ENCODE results near the gene CALHM2. TPM values are rescaled to one million over a fixed set of nuclear protein-coding genes. Genes with fewer than 3 reads are reported as not detected.

The CALHM2 gene
- total and polyA plus RNA-seq, 12 donors, result 3.8 to 56.8 (median 34.9) TPM

DNA sequence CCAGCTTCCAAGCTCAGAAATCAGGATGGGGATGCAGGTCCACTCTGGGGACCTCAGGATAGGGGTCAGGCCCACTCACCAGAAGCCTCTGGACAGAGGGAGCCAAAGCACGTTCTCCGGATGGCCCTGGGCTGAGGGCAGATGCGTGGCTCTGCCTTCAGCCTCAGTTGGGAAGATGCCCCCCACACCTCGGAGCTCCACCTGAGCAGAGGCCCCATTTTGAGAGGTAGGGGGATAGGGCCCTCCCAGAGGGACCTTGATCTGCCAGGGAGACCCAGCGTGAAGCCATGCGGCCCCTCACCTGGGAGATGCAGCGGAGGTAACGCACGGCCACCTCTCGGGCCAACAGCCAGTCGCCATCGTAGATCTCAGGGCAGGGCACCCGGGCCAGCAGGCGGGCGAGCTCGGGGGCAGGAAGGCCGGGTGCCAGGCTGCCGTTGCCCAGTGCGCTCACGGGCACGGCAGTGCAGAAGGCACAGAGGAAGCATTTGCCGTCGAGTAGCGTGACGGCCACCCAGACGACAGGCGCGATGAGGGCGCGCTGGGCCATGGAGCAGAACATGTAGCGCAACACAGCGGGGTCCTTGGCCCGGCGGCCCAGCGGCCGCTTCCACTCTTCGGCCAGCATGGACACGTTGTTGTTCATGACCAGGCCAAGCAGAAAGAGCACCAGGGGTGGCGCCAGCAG, 5.9 kb upstream of the CALHM2 start:
- Histone ChIP-seq H3K27me3 (no peaks in the 10 kb centered on the region), H3K4me1 (replicated peaks in 1 of 2) (no peaks in the 10 kb centered on the region), H3K4me3 (no peak overlapping the region), H3K36me3 (replicated peaks in 1 of 2) (no peaks in the 10 kb centered on the region), H3K27ac (no peak overlapping the region), H3K9me3 (replicated peaks in 1 of 3) (no peaks in the 10 kb centered on the region)
- intact Hi-C loops (cut with DNase I), result no loop called here
- TF ChIP-seq POLR2A (IDR thresholded peaks at IDR 0.05) (no peak), CTCF (IDR thresholded peaks at IDR 0.05) (no peak)
- WGBS, 4 donors, result 93 to 97% (median 97%) methylated on average over 22 to 39 of the region's 39 CpGs
- DNase-seq, result no peak

- no peak overlapping the region for H3K4me3 ChIP-seq
- 64 to 75% (median 70%) methylated on average over 6 to 8 of the region's 8 CpGs for WGBS, 4 donors
- H3K36me3 ChIP-seq (replicated peaks in 1 of 2), result no peaks in the 10 kb centered on the region
- no peaks in the 10 kb centered on the region for H3K27me3 ChIP-seq
- intact Hi-C loops (cut with DNase I), result no loop called here
- TF ChIP-seq CTCF (IDR thresholded peaks at IDR 0.05) (no peak), POLR2A (IDR thresholded peaks at IDR 0.05) (no peak)
- H3K9me3 ChIP-seq (replicated peaks in 1 of 3), result no peaks in the 10 kb centered on the region
- H3K4me1 ChIP-seq (replicated peaks in 1 of 2), result peaks cover 5% of the 10 kb centered on the region in 2 donors
- no peak overlapping the region for H3K27ac ChIP-seq
- DNase-seq, result no peak
Measured at GRCh38 chr10:103457176-103457712, 5.1 kb upstream of the CALHM2 start.

DNA sequence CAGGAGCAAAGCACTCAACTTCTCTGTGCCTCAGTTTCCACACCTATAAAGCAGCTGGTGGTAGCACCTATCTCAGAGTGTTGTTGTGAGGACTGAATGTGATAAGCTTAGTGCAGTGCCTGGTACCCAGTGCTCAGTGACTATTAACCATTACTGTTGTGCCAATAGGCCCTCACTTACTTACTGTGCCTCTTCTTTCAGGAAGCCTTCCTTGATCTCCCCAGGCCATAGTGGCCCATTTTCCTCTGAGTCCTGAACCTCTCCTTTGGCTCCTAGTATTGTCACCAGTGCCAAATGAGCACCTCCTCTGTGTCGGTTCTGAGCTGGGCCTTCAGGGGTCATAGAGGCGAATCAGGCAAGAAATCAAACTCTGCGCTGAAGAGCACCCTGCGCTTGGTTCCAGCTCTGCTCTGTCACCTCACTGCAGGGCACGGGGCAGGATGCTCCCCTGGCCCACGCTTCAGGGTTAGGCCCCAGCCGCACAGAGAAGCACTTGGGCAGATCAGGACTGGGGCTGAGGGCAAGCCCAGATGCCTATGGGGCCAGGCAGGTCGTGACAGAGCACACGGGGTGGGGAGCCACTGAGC, 4.0 kb upstream of the CALHM2 start:
- 77 to 91% (median 86%) methylated on average over 6 to 9 of the region's 9 CpGs for WGBS, 4 donors
- H3K4me1 ChIP-seq (replicated peaks in 1 of 2), result peaks cover 5 to 6% of the 10 kb centered on the region in 2 donors
- H3K27me3 ChIP-seq, result no peaks in the 10 kb centered on the region
- no peak overlapping the region for H3K27ac ChIP-seq
- no peak for DNase-seq
- H3K4me3 ChIP-seq, result no peak overlapping the region
- H3K36me3 ChIP-seq (replicated peaks in 1 of 2), result no peaks in the 10 kb centered on the region
- intact Hi-C loops (cut with DNase I), result no loop called here
- TF ChIP-seq POLR2A (IDR thresholded peaks at IDR 0.05) (no peak), CTCF (IDR thresholded peaks at IDR 0.05) (no peak)
- H3K9me3 ChIP-seq (replicated peaks in 1 of 3), result no peaks in the 10 kb centered on the region

DNA sequence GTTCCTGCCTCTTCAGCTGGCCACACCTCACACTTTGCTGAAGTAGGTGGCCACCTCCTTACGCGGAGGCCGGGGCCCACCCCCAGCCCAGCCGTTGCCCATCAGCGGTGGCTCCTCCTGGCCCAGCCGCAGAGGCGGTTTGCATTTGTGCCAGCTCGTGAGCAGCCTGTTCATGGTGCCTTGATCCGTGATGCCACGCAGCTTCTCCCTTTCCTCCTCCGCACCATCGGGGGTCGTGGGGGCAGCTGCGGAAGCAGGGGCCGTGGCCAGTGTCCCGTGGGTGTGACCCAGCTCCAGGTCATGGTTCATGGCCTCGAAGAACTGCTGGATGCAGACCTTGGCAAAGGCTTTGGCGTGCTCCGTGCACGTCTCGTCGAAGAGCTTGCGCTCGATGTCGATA, 3.1 kb upstream of the CALHM2 start:
- H3K36me3 ChIP-seq (replicated peaks in 1 of 2), result peaks cover 0 to 3% of the 10 kb centered on the region in 2 donors
- no peak for TF ChIP-seq CTCF (IDR thresholded peaks at IDR 0.05)
- no peak for TF ChIP-seq POLR2A (IDR thresholded peaks at IDR 0.05)
- intact Hi-C loops (cut with DNase I), result no loop called here
- DNase-seq, result no peak
- no peaks in the 10 kb centered on the region for H3K27me3 ChIP-seq
- no peaks in the 10 kb centered on the region for H3K9me3 ChIP-seq (replicated peaks in 1 of 3)
- 79 to 94% (median 86%) methylated on average over 17 to 25 of the region's 25 CpGs for WGBS, 4 donors
- no peak overlapping the region for H3K27ac ChIP-seq
- peaks cover 5 to 14% of the 10 kb centered on the region in 2 donors for H3K4me1 ChIP-seq (replicated peaks in 1 of 2)
- H3K4me3 ChIP-seq, result no peak overlapping the region
